Hematopoietic multipotent progenitor cell treated with erythropoietin and hydrocortisone succinate and interleukin-3 and kit ligand, for 4 days (in vitro differentiated cells): ENCODE results near the gene ME1.
"Not testable (repeated sequence)": the region's sequence is repeated elsewhere in the genome, so short reads cannot be mapped to it uniquely, and the experiment has no call there.

ENCODE experiments used
- DNase-seq: peaks from one replicate; pipeline ENCODE4 v3.0.0-alpha.2; 2015

Gene ME1

DNA sequence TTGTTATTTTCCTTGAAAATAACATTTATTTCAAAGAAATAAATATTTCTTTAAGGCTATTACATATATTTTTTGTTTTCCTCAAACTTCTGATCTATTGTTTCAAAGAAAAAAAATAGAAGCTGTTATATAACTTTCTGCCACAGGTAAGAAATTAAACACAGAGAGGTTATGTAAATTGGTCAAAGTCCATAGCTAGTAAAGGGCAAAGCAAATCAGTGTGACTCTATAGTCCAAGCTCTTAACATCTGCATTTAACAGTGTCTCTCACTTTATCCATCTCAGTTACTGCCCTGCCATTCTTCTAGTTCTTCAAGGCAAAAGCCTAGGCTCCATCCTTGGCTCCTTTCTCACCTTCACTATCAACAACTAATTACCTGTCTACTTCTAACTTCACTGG lies 180.6 kb downstream of the ME1 start:
- no peak for DNase-seq

DNA sequence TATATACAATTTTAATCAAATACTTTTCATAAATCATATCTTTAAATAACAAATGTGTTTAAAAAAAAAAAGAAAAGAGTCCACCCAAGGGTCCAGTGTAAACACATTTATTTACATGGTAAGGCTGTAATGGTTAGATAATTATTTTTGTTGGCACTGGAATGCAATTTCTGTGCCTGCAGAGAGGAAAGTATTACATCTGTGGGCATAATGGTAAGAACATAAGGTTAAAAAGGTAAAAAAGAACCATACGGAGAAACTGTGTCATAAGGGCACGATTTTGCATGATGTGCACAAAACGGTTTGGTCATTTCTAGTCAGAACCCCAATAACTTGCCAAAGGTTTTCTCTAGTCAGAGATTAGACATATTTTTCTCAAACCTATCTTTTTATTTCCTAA lies 183.4 kb downstream of the ME1 start:
- no peak for DNase-seq

DNA sequence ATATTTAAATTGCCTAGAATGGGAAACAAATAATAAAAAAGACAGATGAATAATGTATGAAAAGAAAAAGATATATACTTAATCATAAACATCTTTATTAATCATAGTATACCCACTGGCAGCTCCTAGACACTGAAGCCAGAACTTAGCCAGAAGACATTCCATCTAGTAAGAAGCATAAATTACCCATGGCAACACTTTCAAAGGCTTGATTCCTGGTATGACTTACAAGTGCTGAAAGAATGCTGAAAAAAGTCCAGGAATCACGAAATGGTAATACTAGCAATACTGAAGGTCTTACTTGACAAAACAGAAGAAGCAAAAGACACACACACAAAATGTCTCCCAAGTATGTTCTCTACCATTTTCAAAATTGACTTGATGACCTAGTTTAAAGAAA lies 199.7 kb downstream of the ME1 start:
- no peak for DNase-seq

DNA sequence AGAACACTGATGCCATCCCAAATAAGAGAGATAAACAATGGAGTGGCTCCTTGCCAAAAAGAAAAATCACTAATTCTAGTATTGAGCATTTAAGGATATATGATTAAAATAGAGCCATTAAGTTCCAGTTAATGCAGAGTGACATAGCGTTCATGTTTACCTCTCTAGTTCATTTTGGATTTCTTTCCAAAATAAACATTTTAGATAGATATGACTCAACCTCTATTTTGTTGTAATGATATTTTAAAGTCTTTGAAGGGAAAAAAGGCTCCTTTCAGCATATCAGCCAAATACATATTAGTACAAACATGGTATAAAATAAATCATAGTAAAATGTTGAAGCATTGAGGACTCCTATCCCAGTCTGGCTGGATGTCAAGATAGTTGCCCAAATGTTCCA lies 204.3 kb downstream of the ME1 start:
- no peak for DNase-seq

DNA sequence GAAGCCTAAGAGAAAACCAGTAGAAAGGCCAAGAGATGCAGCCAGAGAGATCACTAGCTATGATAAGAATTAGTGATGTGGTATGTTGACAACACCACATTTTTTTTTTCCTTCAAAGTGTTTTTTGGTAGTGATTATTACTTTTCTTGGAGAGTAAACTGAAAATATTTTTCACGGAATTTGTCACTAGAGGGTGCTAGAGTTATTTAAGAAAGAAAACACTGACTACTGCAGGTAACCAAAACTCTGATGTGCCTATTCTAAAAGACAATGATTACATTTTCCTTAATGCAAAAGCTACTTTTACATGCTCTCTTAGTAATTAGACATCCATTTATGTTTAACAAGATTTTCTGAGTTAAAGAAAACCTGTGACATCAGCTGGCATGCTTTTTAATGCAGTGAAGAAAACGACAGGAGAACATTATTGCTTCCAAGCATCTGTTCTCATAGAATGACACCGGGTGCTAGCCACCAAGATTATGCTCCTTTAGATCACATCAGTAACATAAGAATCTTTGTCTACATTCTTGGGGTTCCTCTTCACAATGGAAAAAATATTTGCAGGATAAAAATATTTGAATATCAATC lies 208.9 kb downstream of the ME1 start:
- peak; percentile 77 for DNase-seq

DNA sequence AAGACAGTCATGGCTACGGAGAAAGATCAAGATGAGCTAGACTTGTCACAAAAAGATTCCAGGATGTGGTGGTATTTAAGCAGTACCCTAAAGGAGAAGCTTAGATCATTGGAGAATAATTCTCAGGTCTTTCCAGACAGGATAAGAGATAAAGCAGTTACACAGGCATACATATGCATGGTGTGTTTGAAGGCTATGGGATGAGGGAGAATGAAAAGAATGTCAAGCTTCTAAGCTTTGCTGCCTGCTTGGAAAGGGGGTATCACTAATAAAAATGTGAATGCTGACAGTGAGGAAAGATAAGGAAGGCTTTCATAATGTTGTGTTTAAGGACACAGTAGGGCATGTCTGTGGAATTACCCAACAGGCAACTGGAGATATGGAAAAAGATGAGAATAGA lies 209.6 kb downstream of the ME1 start:
- DNase-seq, result no peak

DNA sequence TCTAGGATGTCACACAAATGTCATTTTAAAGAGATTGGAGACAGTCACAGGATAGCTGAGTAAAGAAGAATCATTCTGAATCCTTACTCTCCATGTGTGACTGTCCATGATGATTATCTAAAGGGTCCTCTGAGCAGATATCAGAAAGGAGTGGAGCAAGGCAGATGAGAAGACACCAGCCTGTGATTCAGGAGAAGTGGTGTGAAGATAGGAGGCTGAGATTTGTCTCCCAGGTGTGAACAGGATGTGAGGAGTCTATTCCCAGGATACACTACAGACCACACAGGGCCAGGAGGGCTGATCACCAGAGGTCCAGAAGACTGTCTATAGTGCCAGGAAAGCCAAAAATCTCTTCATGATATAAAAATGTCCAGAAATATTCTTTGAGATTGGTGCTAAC lies 210.7 kb downstream of the ME1 start:
- no peak for DNase-seq

DNA sequence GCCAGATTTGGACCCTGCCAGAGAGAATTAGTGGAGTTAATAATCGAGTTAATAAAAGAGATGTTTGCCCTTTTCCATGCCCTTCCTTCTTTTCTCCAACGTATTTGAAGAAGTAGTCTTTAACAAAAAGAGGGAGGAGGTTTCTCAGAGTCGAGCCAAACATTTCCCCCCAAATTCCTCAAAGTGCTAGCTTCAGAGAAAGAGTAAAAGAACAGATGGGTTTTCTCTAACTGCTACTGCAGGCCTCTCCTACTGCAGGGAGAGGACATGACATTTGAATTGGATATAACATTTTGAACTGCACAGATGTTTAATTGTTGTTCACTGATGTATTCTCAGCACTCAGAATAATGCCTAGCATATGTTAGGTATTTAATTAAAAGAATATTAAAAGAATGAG lies 212.2 kb downstream of the ME1 start:
- DNase-seq, result no peak

DNA sequence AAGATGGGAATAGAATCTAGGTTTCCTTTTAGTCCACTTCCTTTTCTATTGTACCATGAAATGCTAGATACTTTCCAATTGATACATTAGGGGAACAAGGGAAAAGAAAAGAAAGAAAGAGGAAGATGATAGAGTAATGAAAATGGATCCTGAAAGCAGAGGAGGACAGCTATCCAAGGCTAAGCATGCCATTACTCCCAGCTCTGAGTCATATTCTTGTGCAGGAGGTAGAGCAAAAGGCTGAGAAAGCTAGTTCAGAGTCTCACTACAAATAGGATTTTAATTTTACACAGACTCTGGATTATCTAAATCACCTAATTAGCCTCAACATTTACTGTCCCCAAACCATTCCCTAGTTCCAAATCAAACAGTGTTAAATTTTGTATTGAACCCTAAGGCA lies 214.0 kb downstream of the ME1 start:
- DNase-seq, result no peak

DNA sequence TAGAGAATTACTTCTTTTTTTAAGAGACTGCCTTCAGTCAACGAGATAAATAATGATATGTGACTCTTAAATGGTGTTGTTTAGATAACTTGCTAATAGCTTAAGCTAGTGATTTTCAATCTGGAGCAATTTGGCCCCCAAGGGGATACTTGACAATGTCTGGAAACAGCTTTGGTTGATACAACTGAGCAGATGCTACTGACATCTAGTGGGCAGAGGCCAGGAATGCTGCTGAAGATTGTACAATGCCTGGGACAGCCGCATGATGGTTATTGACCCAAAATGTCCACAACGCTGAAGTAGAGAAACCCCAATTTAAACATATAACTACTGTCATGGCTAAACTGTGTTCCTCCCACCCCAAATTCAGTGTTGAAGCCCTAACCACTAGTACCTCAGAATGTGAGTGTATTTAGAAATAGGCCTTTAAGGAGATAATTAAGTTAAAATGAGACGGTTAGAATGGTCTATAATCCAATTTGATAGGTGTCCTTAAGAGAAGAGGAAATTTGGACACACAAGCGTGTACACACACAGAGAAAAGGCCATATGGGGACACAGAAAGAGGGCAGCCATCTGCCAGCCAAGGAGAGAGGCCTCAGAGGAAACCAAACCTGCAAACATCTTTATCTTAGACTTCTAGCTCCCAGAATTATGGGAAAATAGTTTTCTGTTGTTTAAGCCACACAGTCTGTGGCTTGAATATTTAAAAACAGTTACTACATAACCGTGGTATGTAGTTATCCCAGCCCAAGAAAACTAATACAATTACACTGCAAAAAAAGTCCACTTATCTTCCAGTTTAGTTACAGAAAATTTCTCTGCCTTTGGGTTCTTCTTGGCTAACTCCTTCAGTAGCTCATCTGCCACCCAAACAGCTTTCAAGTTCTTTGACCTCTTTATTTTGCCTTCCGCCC lies 215.5 kb downstream of the ME1 start:
- DNase-seq, result peak; percentile 87

DNA sequence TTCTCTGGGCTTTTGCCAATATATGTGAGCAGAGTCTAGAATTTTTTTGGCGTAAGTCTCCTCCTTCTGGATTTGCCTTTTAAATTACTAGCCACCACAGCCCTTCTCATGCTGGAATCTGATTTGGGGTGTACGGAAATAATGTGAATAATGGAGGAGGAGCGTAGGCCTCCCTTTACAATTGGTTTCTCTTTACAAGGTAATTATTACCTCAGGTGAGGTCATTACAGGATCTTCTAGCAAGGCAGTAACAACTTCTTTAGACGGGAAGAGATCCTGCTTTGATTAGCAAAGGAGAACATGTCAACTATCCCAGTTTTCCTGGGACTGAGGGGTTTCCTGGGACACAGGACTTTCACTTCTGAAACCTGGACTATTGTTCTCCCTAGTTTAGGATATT lies 228.8 kb downstream of the ME1 start:
- DNase-seq, result no peak

DNA sequence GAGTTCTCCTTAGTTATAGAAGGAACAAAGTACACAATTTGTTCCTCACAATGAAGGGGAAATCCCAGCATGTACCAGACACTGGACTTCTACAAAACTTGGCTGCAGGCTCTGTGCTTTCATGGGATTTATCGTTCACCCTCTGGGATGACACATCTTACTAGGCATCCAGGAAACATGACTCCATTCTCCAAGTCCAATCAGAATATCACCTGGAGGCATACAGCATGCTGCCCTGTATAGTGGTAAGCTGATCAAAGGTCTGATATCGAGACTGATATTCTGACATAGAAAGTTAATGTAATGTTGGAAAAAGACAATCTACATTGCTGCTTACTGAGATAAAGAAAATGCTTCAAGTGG lies 231.0 kb downstream of the ME1 start:
- no peak for DNase-seq

DNA sequence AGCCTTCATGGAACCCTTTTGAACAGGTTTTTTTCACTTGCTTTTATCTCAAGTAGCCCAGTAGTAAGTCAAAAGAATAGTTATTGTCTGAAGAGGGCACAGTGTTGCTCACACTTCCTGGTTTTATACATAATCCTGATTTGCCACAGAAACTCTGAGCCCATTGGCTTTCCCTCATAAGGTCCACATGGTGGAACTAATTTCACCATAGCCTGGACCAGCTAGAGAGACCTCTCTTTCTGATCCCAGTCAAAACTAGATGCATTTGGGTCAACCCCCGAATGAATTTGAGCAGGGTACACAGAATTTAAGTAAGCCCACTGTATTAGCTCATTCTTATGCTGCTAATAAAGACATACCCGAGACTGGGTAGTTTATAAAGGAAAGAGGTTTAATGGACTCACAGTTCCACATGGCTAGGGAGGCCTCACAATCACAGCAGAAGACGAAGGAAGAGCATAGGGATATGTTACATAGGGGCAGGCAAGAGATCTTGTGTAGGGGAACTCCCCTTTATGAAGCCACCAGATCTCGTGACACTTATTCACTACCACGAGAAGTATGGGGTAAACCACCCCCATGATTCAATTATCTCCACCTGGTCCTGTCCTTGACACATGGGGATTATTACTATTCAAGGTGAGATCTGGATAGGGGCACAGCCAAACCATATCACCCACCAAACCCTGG lies 231.5 kb downstream of the ME1 start:
- DNase-seq, result no peak

DNA sequence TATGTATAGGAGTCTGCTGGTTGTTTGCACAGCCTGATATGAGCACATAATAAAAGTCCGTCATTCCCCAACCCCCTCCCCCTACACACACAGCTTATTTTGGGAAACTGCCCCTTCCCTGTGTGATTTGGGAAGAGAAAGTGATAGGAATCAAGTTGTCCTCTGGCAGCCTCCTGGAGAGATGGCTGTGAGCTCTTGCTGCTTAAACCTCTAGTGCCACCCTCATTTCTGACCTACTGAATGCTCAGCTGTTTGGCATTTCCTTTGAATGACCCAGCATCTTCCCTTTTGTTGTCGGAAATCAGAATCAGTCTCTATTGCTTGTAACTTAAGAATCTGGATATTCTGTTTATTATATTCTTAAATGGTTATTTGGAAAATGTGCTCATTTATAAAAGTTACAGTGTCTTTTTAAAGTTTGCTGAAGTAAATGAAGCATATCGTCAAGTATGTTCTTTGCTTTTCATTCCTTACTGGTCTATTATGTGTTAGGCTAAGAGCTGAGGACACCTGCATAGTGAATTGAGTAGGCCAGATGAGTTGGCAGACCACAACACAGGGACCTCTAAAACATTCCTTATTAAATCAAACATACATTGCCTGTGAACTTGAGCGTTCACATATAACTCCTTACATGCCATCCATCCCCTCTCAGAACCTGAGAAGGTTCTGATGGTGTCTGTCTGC lies 232.2 kb downstream of the ME1 start:
- no peak for DNase-seq

DNA sequence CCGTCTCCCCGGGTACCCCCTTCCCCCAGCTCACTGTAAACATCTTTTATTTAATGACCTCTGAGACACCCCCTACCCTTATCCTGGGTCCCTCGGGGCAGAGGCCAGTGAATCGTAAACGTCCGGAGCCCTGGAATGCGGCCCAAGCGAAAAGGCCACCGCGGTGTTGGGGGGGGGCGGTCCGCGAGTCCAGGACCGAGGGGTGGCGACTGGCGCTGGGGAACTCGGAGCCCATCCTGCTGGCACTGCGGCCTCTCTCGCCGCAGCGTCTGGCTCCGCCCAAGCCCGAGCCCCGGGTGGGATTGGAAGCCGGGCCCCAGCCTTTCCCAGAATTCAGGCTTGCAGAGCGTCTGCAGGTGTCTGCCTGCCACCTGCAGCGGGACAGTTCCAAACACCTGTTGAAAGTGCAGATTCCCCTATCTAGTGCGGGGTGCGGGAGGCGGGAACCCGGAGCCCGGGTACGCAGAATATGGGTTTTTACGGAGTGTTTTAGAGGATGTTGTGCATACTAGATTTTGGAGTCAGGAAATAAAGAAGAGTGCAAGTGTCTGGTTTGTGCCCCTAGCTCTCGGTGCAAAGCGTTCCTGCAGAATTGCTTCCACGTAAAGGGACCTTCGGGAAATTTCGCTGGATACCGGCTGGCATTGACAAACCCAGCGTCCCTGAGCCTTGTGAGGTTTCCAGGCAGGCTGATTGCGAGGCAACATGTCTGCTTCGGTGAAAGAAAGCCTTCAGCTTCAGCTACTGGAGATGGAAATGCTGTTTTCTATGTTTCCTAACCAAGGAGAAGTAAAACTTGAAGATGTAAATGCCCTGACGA lies 236.9 kb downstream of the ME1 start:
- DNase-seq, result peak; percentile 10

DNA sequence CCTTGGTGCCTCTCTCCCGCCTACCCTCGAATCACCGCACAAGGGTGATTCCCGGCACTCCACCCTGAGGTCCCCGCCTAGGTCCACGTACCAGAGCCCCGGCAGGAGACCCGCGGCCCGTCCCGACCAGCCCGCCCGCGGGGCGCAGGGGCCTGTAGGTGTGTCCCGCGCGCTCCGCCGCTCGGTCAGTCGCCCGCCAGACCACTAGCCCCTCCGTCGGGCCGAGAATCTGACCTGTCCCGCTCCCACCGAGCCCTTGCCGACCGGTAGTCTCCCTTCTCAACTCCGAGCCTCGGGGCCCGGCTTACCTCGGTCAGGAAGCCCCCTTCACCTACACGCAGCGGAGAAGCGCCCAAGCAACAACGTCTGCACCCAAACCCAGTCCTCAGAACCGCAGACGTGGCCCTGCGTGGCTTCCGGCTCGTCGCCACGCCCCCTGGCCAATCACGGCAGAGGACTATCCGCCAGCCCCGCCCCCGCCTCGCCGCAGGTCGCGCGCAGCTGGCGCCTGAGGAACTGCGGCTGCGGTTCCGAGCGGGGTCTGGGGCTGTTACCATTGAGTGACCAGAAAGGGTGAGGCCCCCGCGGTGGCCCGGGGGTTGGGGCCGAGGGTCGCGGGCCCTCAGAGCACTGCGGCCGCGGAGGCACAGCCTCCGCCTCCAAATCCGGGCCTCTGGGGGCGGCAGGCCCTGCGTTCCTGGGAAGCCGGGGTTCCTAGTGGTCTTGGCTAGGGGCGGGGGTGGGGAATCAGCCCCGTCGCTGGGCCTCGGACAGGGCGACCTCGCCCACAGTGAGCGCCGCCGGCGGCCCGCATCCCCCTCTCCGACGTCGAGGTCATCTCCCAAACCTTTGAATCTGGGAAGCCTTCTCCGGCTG lies 237.7 kb downstream of the ME1 start, which contains the start of the genes PGM3 and RWDD2A:
PGM3 (minus strand) TSS at position 395 of the 876 bp plus-strand sequence. CDS start 2,253 bp downstream, outside the sequence.
RWDD2A (plus strand) TSS at position 487 of the 876 bp plus-strand sequence. CDS start 1,095 bp downstream, outside the sequence.
- peak; percentile 93 for DNase-seq

DNA sequence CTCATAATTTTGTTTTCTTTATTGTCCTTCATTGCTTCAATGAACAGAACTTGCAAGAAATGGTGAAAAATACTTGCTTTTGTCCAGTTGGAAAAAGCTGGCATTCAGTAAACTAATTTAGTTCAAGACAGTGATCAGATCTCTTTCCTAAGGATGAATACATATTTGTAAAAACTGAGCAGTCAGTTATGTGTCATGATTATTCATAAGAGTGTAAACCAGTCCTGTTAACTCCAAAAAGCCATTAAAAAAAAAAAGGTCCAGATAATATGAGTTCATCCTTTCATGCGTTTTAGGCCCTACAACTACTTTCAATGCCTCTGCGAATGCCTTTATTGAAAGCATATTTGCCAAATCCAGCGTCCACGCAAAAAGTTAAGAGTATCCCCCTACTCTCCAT lies 238.4 kb downstream of the ME1 start:
- DNase-seq, result peak; percentile 22

DNA sequence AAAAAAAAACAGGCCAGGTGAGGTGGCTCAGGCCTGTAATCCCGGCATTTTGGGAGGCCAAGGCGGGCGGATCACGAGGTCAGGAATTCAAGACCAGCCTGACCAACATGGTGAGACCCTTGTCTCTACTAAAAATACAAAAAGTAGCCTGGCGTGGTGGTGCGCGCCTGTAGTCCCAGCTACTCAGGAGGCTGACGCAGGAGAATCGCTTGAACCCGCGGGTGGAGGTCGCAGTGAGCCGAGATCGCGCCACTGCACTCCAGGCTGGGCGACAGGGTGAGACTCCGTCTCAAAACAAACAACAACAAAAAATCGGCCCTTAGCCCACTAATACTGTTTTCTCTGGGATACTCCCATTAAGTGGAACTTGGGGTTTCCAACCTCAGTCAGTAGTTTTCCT lies 238.9 kb downstream of the ME1 start:
- not testable (repeated sequence) for DNase-seq

DNA sequence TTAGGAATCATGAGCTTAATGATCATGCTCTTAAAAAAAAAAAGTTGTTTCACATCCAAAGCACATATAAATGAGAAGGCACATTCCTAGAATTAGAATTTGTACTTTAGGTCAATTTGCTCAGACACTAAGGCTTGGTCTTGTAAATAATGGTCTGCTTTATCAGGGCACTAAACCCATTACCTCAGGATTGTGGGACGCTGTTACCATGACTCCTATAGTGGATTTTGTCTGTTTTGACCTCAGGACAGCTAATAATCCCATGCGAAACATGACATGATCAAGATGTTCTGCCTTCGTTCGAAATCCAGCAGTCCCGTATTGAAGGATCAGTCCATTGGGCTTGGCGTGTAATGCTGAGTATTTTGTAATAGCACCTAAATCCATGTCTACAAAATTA lies 240.2 kb downstream of the ME1 start:
- DNase-seq, result no peak

DNA sequence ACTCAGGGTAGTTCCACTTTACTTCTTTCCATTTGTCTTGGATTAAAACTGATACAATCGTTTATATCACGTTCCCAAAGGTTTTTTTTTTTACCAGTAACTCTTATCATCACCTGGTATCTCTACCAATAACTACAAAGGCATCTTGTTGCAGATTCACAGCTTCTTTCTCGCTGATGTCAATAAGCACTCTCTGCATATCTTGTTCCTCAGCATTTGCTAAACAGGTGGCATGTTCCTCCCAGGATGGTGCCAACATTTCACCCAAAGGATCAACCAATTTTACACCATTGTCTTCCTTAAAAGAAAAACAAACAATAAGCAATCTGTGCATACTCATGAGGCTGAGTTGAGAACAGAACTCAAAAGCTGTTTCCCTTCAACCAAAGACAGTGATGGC lies 242.3 kb downstream of the ME1 start:
- no peak for DNase-seq

DNA sequence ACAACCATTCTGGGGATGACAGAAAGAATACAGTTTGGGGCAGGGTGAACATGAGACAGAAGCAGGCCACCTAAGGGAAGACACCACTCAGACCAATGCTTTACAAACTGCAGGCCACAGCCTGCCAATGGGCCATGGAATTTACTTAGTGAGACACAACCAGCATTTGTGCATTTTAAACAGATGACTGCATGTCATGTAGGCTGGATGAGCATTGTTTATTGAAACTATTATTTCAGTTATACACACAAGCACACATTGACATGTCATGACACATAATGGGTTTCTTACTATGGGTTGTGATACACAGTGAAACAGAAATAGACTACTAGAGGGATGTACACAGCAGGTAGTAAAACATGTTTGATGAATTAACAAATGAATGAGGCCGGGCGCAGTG lies 245.8 kb downstream of the ME1 start:
- DNase-seq, result no peak
